D721Med (cell line): ENCODE results near the gene UNG.

Source experiments
- DNase-seq: peaks from one replicate; pipeline ENCODE4 v3.0.0; 2011; ENCODE audit warnings: low spot score; ENCODE audit not compliant: insufficient read length
- FAIRE-seq: peaks from 2 replicates; lab custom pipeline; 2011; peaks lifted over from hg19 to GRCh38; lab: Jason Lieb, UNC
- CTCF ChIP-seq: IDR thresholded peaks from 2 replicates; pipeline ENCODE4 v1.5.1; 2012; ENCODE audit warnings: mild to moderate bottlenecking, control low read depth; ENCODE audit not compliant: insufficient read depth; ENCODE audit errors: missing control alignments

UNG gene

GRCh38 chr12:109056891-109057290 is 40.5 kb upstream of the UNG start:
- DNase-seq (no peak), FAIRE-seq (no peak)
- TF ChIP-seq CTCF, result no peak

- FAIRE-seq, result no peak
- TF ChIP-seq CTCF, result no peak
Observed at GRCh38 chr12:109057376-109057775, 40.0 kb upstream of the UNG start.

GRCh38 chr12:109058773-109059172 is 38.6 kb upstream of the UNG start:
- DNase-seq (no peak), FAIRE-seq (no peak)
- TF ChIP-seq CTCF, result no peak

More at GRCh38 chr12:109057376-109057775, 40.0 kb upstream of the UNG start:
- no peak for DNase-seq

- DNase-seq (no peak), FAIRE-seq (no peak)
- TF ChIP-seq CTCF, result no peak
Observed at GRCh38 chr12:109064143-109064542, 33.3 kb upstream of the UNG start.

GRCh38 chr12:109065154-109065852 is 32.1 kb upstream of the UNG start:
- no peak for FAIRE-seq
- no peak for DNase-seq
- no peak for TF ChIP-seq CTCF

GRCh38 chr12:109065853-109066193 is 31.6 kb upstream of the UNG start:
- DNase-seq (no peak), FAIRE-seq (no peak)
- TF ChIP-seq CTCF, result no peak

GRCh38 chr12:109069307-109070271 is 27.8 kb upstream of the UNG start:
- FAIRE-seq (no peak), DNase-seq (no peak)
- TF ChIP-seq CTCF, result no peak
